HCT116 (cell line): ENCODE data around the gene COL18A1. TPM values are rescaled to one million over a fixed set of nuclear protein-coding genes. Genes with fewer than 3 reads are reported as not detected.

Experiments
- ATAC-seq: fragments of 200-7000 bp; cut with Tn5 transposase; 2 replicates; pipeline ENCODE4 v1.9.1; 2020; ENCODE audit warnings: mild to moderate bottlenecking, moderate library complexity
- BruUV-seq: library from RNA; stranded (reverse); fragments of 400-500 nt; replicated peaks from 2 replicates; lab custom pipeline; 2021; lab: Mats Ljungman, UMichigan
- CTCF ChIA-PET: fragments of 300-600 bp; sonication (Branson Sonifier 250); formaldehyde crosslinking; loops from one replicate; lab custom pipeline; 2021; ENCODE audit warnings: antibody characterized with exemption; lab: Charles Lee
- POLR2A ChIA-PET: fragments of 300-600, 350-600 bp; sonication (Branson Sonifier 250); formaldehyde crosslinking; loops from one replicate; lab custom pipeline; 2021; ENCODE audit warnings: antibody characterized with exemption; lab: Charles Lee
- RAD21 ChIA-PET, 2 experiments: fragments of 300-600 bp; sonication (Branson Sonifier 250); formaldehyde crosslinking; loops; one replicate each; lab custom pipeline; 2023; ENCODE audit warnings: low total read pairs in 2 of 2; ENCODE audit not compliant: uncharacterized antibody in 2 of 2, unreplicated experiment in 2 of 2, low non-redundant PET in 1 of 2; lab: Charles Lee
- DNase-seq: peaks from one replicate; pipeline ENCODE4 v3.0.0-alpha.2; 2010; ENCODE audit warnings: low read depth, low spot score
- H2AFZ ChIP-seq: fragments of 200-600 bp; shearing (Covaris generic), sonication (generic); 2 replicates; pipeline ENCODE4 v1.6.1; 2017; ENCODE audit warnings: low read depth, mixed run types, mixed read lengths, antibody characterized with exemption, low read length; ENCODE audit not compliant: poor library complexity, severe bottlenecking
- H3K27ac ChIP-seq: 2 replicates; pipeline ENCODE4 v1.5.1; 2012; ENCODE audit warnings: low read depth, low read length
- H3K27me3 ChIP-seq: fragments of 200-600 bp; sonication (generic); 2 replicates; pipeline ENCODE4 v1.6.1; 2016; ENCODE audit warnings: mixed run types, low read length, mixed read lengths; ENCODE audit not compliant: insufficient read depth
- H3K36me3 ChIP-seq, 2 experiments: fragments of 200-500 bp in 1 of 2; fragments of 200-600 bp in 1 of 2; sonication (Bioruptor generic) in 1 of 2; sonication (generic) in 1 of 2; 2 replicates each; pipeline versions ENCODE4 v1.5.1 to v1.6.1; 2014 to 2016; ENCODE audit warnings: low read length in 2 of 2, inconsistent platforms in 1 of 2, mixed read lengths in 1 of 2, mixed run types in 1 of 2; ENCODE audit not compliant: insufficient read depth in 2 of 2, control insufficient read depth in 1 of 2
- H3K4me1 ChIP-seq, 2 experiments: fragments of 200-600 bp in 1 of 2; sonication (generic) in 1 of 2; 2 replicates each; pipeline versions ENCODE4 v1.5.1 to v1.6.1; 2012 to 2017; ENCODE audit warnings: low read length in 2 of 2, inconsistent platforms in 1 of 2, mild to moderate bottlenecking in 1 of 2, mixed read lengths in 1 of 2, mixed run types in 1 of 2, moderate library complexity in 1 of 2; ENCODE audit not compliant: insufficient read depth in 2 of 2, control insufficient read depth in 1 of 2
- H3K4me2 ChIP-seq: fragments of 200-600 bp; sonication (generic); 2 replicates; pipeline ENCODE4 v1.6.1; 2017; ENCODE audit warnings: mixed run types, low read length, mixed read lengths
- H3K4me3 ChIP-seq, 2 experiments: fragments of 200-600 bp in 1 of 2; sonication (generic) in 1 of 2; replicated peaks in 1 of 2; 2 replicates each; pipeline ENCODE4 v1.5.1; 2011 to 2016; ENCODE audit warnings: low read length in 2 of 2, control low read depth in 1 of 2, low read depth in 1 of 2, mild to moderate bottlenecking in 1 of 2, mixed read lengths in 1 of 2, mixed run types in 1 of 2
- H3K79me2 ChIP-seq: fragments of 200-600 bp; sonication (generic); 2 replicates; pipeline ENCODE4 v1.6.1; 2017; ENCODE audit warnings: mild to moderate bottlenecking, mixed run types, low read length, moderate library complexity, mixed read lengths; ENCODE audit not compliant: insufficient read depth
- H3K9ac ChIP-seq: fragments of 200-600 bp; sonication (generic); 2 replicates; pipeline ENCODE4 v1.6.1; 2016; ENCODE audit warnings: low read length, mixed read lengths
- H3K9me2 ChIP-seq: fragments of 200-600 bp; sonication (generic), shearing (Covaris generic); 2 replicates; pipeline ENCODE4 v1.6.1; 2017; ENCODE audit warnings: mixed run types, mild to moderate bottlenecking, moderate library complexity; ENCODE audit not compliant: insufficient read depth
- H3K9me3 ChIP-seq, 2 experiments: fragments of 200-500 bp in 1 of 2; fragments of 200-600 bp in 1 of 2; sonication (Bioruptor generic) in 1 of 2; sonication (generic) in 1 of 2; 2 replicates each; pipeline ENCODE4 v1.6.1; 2014 to 2017; ENCODE audit warnings: low read length in 2 of 2, mixed read lengths in 2 of 2, inconsistent platforms in 1 of 2, low read depth in 1 of 2, mild to moderate bottlenecking in 1 of 2, mixed run types in 1 of 2, moderate library complexity in 1 of 2; ENCODE audit not compliant: control insufficient read depth in 1 of 2, insufficient read depth in 1 of 2
- H4K20me1 ChIP-seq: fragments of 200-600 bp; sonication (generic), shearing (Covaris generic); 2 replicates; pipeline ENCODE4 v1.6.1; 2017; ENCODE audit warnings: mixed run types, mild to moderate bottlenecking, moderate library complexity; ENCODE audit not compliant: insufficient read depth
- EZH2 ChIP-seq: fragments of 200-600 bp; sonication (generic); IDR thresholded peaks from 2 replicates; pipeline ENCODE4 v1.6.1; 2017; ENCODE audit warnings: antibody characterized with exemption, mixed run types
- FOSL1 ChIP-seq: IDR thresholded peaks from 2 replicates; pipeline ENCODE4 v1.6.1; 2012; ENCODE audit warnings: low read depth
- JUND ChIP-seq: IDR thresholded peaks from 2 replicates; pipeline ENCODE4 v1.6.1; 2012
- POLR2AphosphoS5 ChIP-seq: IDR thresholded peaks from 2 replicates; pipeline ENCODE4 v1.6.1; 2011; ENCODE audit warnings: mild to moderate bottlenecking, low read depth, low read length, moderate library complexity
- RAD21 ChIP-seq: IDR thresholded peaks from 2 replicates; pipeline ENCODE4 v1.6.1; 2012; ENCODE audit warnings: low read depth, mild to moderate bottlenecking
- SIN3A ChIP-seq: IDR thresholded peaks from 2 replicates; pipeline ENCODE4 v1.6.1; 2012; ENCODE audit warnings: low read depth
- SP1 ChIP-seq: IDR thresholded peaks from 2 replicates; pipeline ENCODE4 v1.6.1; 2012; ENCODE audit warnings: low read depth
- YY1 ChIP-seq: IDR thresholded peaks from 2 replicates; pipeline ENCODE4 v1.6.1; 2011; ENCODE audit warnings: low read length, low read depth, moderate library complexity, mild to moderate bottlenecking; ENCODE audit not compliant: insufficient replicate concordance; ENCODE audit errors: extremely low read depth
- ZFX ChIP-seq: fragments of 450-650 bp; IDR thresholded peaks from 2 replicates; pipeline ENCODE4 v1.6.1; 2017
- intact Hi-C: fragments of 100-400 bp; cut with micrococcal nuclease; formaldehyde crosslinking; loops from 2 replicates; pipeline ENCODE4 v1.10.0; 2022
- total RNA-seq: library from RNA; stranded (reverse); gene quantifications from one replicate; pipeline ENCODE4 v1.2.1, GENCODE V29; 2021; ENCODE audit not compliant: unreplicated experiment
- TF ChIP-seq, protein P1 (sequence below), 3 experiments: fragments of 200-600 bp in 1 of 3; sonication (generic) in 1 of 3; IDR thresholded peaks in 2 of 3; conservative IDR thresholded peaks in 1 of 3; 2 replicates each; pipeline ENCODE4 v1.5.1; 2012 to 2017; ENCODE audit warnings: low read depth in 2 of 3, low read length in 2 of 3, antibody characterized with exemption in 1 of 3, borderline replicate concordance in 1 of 3, control low read depth in 1 of 3, mild to moderate bottlenecking in 1 of 3, mixed read lengths in 1 of 3, mixed run types in 1 of 3, moderate library complexity in 1 of 3; ENCODE audit not compliant: insufficient read depth in 1 of 3
- TF ChIP-seq, protein P2 (sequence below): IDR thresholded peaks from 2 replicates; pipeline ENCODE4 v1.6.1; 2012
- TF ChIP-seq, protein P3 (sequence below): IDR thresholded peaks from 2 replicates; pipeline ENCODE4 v1.6.1; 2012

COL18A1 gene
- total RNA-seq, 1 experiment from 2014 or later = 59.5 TPM

- H3K27ac ChIP-seq = no peak overlapping the region
- H3K79me2 ChIP-seq = no peaks in the 10 kb centered on the region
- no peaks in the 10 kb centered on the region for H3K4me1 ChIP-seq
- no peaks in the 10 kb centered on the region for H3K9me2 ChIP-seq
- CTCF ChIA-PET = no interaction called here
- POLR2A ChIA-PET = no interaction called here
- H3K9ac ChIP-seq = no peak overlapping the region
- H2AFZ ChIP-seq = no peak overlapping the region
- no peaks in the 10 kb centered on the region for H3K9me3 ChIP-seq
- ATAC-seq (no peak), DNase-seq (no peak)
- no peak overlapping the region for H3K4me3 ChIP-seq
- BruUV-seq = no TSS peak
- H3K4me2 ChIP-seq = no peak overlapping the region
- TF ChIP-seq FOSL1 = no peak
- TF ChIP-seq, protein P1, sequence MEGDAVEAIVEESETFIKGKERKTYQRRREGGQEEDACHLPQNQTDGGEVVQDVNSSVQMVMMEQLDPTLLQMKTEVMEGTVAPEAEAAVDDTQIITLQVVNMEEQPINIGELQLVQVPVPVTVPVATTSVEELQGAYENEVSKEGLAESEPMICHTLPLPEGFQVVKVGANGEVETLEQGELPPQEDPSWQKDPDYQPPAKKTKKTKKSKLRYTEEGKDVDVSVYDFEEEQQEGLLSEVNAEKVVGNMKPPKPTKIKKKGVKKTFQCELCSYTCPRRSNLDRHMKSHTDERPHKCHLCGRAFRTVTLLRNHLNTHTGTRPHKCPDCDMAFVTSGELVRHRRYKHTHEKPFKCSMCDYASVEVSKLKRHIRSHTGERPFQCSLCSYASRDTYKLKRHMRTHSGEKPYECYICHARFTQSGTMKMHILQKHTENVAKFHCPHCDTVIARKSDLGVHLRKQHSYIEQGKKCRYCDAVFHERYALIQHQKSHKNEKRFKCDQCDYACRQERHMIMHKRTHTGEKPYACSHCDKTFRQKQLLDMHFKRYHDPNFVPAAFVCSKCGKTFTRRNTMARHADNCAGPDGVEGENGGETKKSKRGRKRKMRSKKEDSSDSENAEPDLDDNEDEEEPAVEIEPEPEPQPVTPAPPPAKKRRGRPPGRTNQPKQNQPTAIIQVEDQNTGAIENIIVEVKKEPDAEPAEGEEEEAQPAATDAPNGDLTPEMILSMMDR (IDR thresholded peaks at IDR 0.05 in 2 of 3, conservative IDR thresholded peaks at IDR 0.05 in 1 of 3; ENCODE audit: borderline replicate concordance in 1 of 3, insufficient read depth in 1 of 3, low read depth in 2 of 3, low read length in 2 of 3) = no peak
- TF ChIP-seq, protein P2, sequence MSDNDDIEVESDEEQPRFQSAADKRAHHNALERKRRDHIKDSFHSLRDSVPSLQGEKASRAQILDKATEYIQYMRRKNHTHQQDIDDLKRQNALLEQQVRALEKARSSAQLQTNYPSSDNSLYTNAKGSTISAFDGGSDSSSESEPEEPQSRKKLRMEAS = no peak
- H3K27me3 ChIP-seq = no peaks in the 10 kb centered on the region
- H3K36me3 ChIP-seq = peaks cover 0 to 21% of the 10 kb centered on the region in 2 experiments; a peak in 1 of 4 replicates
- RAD21 ChIA-PET = no interaction called here
- H4K20me1 ChIP-seq = no peaks in the 10 kb centered on the region
- intact Hi-C loops = no loop called here
These were observed 78.2 kb downstream of the COL18A1 start for GRCh38 chr21:45482899-45483821.

GRCh38 chr21:45484318-45484717, 79.4 kb downstream of the COL18A1 start:
- Histone ChIP-seq H4K20me1 (no peaks in the 10 kb centered on the region), H3K4me1 (no peaks in the 10 kb centered on the region), H3K9me3 (no peaks in the 10 kb centered on the region), H3K9me2 (no peaks in the 10 kb centered on the region), H3K9ac (no peak overlapping the region), H2AFZ (no peak overlapping the region), H3K4me3 (no peak overlapping the region), H3K27me3 (no peaks in the 10 kb centered on the region), H3K27ac (no peak overlapping the region), H3K79me2 (no peaks in the 10 kb centered on the region), H3K36me3 (peaks cover 0 to 12% of the 10 kb centered on the region in 2 experiments; a peak in 1 of 4 replicates), H3K4me2 (no peak overlapping the region)
- ChIA-PET POLR2A (no interaction called here), RAD21 (no interaction called here), CTCF (no interaction called here)
- DNase-seq = no peak
- TF ChIP-seq, protein P1 (IDR thresholded peaks at IDR 0.05 in 2 of 3, conservative IDR thresholded peaks at IDR 0.05 in 1 of 3; ENCODE audit: borderline replicate concordance in 1 of 3, insufficient read depth in 1 of 3, low read depth in 2 of 3, low read length in 2 of 3) = no peak
- TF ChIP-seq ZFX (no peak), YY1 (no peak), SIN3A (no peak), POLR2AphosphoS5 (no peak), JUND (no peak), RAD21 (no peak), SP1 (no peak), EZH2 (no peak)
- TF ChIP-seq, protein P3, sequence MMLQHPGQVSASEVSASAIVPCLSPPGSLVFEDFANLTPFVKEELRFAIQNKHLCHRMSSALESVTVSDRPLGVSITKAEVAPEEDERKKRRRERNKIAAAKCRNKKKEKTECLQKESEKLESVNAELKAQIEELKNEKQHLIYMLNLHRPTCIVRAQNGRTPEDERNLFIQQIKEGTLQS = no peak
- intact Hi-C loops = no loop called here
- no peak for ATAC-seq
- BruUV-seq = no TSS peak
